Tibial artery (tissue), 4 donors: ENCODE data around the gene CLEC17A.

ENCODE experiments used
- DNase-seq, 2 donors: peaks; one replicate each; pipeline ENCODE4 v3.0.0-alpha.2; 2019
- H3K27ac ChIP-seq, 2 donors: fragments of 200-600 bp; sonication (generic) in 1 of 2; 1 replicate in 1 of 2; 2 replicates in 1 of 2; pipeline ENCODE4 v1.5.1; 2018 to 2019; ENCODE audit warnings: mild to moderate bottlenecking in 1 of 2
- H3K27me3 ChIP-seq, 2 donors: fragments of 200-600 bp; sonication (generic) in 1 of 2; one replicate each; pipeline versions ENCODE4 v1.5.1 to v1.6.0; 2016 to 2019
- H3K36me3 ChIP-seq, 3 donors: fragments of 200-600 bp; sonication (generic) in 2 of 3; one replicate each; pipeline ENCODE4 v1.5.1; 2016 to 2019; ENCODE audit warnings: mild to moderate bottlenecking in 2 of 3
- H3K4me1 ChIP-seq, 4 donors: fragments of 200-600 bp; sonication (generic) in 2 of 4; 1 replicate in 3 of 4; 2 replicates in 1 of 4; pipeline ENCODE4 v1.5.1; 2016 to 2019
- H3K4me3 ChIP-seq, 2 donors: fragments of 200-600 bp; sonication (generic) in 1 of 2; 1 replicate in 1 of 2; 2 replicates in 1 of 2; pipeline ENCODE4 v1.5.1; 2018 to 2019; ENCODE audit warnings: mild to moderate bottlenecking in 2 of 2
- H3K9me3 ChIP-seq, 3 donors: fragments of 200-600 bp; sonication (generic) in 1 of 3; one replicate each; pipeline ENCODE4 v1.5.1; 2016 to 2019
- intact Hi-C: fragments of 100-400 bp; cut with DNase I; formaldehyde crosslinking; loops from one replicate; pipeline ENCODE4 v1.15.0; 2023; ENCODE audit warnings: low total_unique reads
- TF ChIP-seq, protein P1 (sequence below), 2 experiments: fragments of 200-600 bp in 1 of 2; fragments of 450-650 bp in 1 of 2; IDR thresholded peaks; one replicate each; pipeline ENCODE4 v1.5.1; 2017 to 2019; ENCODE audit warnings: antibody characterized with exemption in 2 of 2, mild to moderate bottlenecking in 1 of 2, moderate library complexity in 1 of 2

Gene CLEC17A

GRCh38 chr19:14558370-14559066, 24.4 kb upstream of the CLEC17A start:
- no peak overlapping the region for H3K27ac ChIP-seq
- no peaks in the 10 kb centered on the region for H3K36me3 ChIP-seq
- no peak for DNase-seq
- H3K4me1 ChIP-seq: peaks cover 0 to 65% (median 33%) of the 10 kb centered on the region in 4 donors
- intact Hi-C loops: no loop called here
- TF ChIP-seq, protein P1, sequence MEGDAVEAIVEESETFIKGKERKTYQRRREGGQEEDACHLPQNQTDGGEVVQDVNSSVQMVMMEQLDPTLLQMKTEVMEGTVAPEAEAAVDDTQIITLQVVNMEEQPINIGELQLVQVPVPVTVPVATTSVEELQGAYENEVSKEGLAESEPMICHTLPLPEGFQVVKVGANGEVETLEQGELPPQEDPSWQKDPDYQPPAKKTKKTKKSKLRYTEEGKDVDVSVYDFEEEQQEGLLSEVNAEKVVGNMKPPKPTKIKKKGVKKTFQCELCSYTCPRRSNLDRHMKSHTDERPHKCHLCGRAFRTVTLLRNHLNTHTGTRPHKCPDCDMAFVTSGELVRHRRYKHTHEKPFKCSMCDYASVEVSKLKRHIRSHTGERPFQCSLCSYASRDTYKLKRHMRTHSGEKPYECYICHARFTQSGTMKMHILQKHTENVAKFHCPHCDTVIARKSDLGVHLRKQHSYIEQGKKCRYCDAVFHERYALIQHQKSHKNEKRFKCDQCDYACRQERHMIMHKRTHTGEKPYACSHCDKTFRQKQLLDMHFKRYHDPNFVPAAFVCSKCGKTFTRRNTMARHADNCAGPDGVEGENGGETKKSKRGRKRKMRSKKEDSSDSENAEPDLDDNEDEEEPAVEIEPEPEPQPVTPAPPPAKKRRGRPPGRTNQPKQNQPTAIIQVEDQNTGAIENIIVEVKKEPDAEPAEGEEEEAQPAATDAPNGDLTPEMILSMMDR (IDR thresholded peaks at IDR 0.05): no peak
- no peaks in the 10 kb centered on the region for H3K9me3 ChIP-seq
- H3K27me3 ChIP-seq: no peaks in the 10 kb centered on the region
- H3K4me3 ChIP-seq: no peak overlapping the region

- peak overlapping the region; percentile 82 to 88 for H3K27ac ChIP-seq
- TF ChIP-seq, protein P1 (IDR thresholded peaks at IDR 0.05): no peak
- no peaks in the 10 kb centered on the region for H3K9me3 ChIP-seq
- no peaks in the 10 kb centered on the region for H3K27me3 ChIP-seq
- DNase-seq: no peak
- peaks cover 0 to 57% (median 33%) of the 10 kb centered on the region in 4 donors for H3K4me1 ChIP-seq
- peaks cover 0 to 9% (median 7%) of the 10 kb centered on the region in 3 donors for H3K36me3 ChIP-seq
- no peak overlapping the region for H3K4me3 ChIP-seq
- intact Hi-C loops: no loop called here
Measured at GRCh38 chr19:14559916-14560775, 22.7 kb upstream of the CLEC17A start.

- Histone ChIP-seq H3K36me3 (peaks cover 0 to 15% (median 13%) of the 10 kb centered on the region in 3 donors), H3K27me3 (no peaks in the 10 kb centered on the region), H3K4me1 (peaks cover 0 to 56% (median 33%) of the 10 kb centered on the region in 4 donors), H3K27ac (peak overlapping the region; percentile 82 to 88), H3K9me3 (no peaks in the 10 kb centered on the region), H3K4me3 (no peak overlapping the region)
- TF ChIP-seq, protein P1 (IDR thresholded peaks at IDR 0.05): no peak
- DNase-seq: no peak
- intact Hi-C loops: no loop called here
Measured at GRCh38 chr19:14560776-14561108, 22.1 kb upstream of the CLEC17A start.

GRCh38 chr19:14561249-14561648, 21.6 kb upstream of the CLEC17A start:
- no peak for DNase-seq
- H3K9me3 ChIP-seq: no peaks in the 10 kb centered on the region
- TF ChIP-seq, protein P1 (IDR thresholded peaks at IDR 0.05): no peak
- H3K27me3 ChIP-seq: no peaks in the 10 kb centered on the region
- H3K27ac ChIP-seq: peak overlapping the region; percentile 82 to 88
- intact Hi-C loops: no loop called here
- peaks cover 0 to 51% (median 33%) of the 10 kb centered on the region in 4 donors for H3K4me1 ChIP-seq
- peaks cover 0 to 20% (median 18%) of the 10 kb centered on the region in 3 donors for H3K36me3 ChIP-seq
- H3K4me3 ChIP-seq: no peak overlapping the region

DNA sequence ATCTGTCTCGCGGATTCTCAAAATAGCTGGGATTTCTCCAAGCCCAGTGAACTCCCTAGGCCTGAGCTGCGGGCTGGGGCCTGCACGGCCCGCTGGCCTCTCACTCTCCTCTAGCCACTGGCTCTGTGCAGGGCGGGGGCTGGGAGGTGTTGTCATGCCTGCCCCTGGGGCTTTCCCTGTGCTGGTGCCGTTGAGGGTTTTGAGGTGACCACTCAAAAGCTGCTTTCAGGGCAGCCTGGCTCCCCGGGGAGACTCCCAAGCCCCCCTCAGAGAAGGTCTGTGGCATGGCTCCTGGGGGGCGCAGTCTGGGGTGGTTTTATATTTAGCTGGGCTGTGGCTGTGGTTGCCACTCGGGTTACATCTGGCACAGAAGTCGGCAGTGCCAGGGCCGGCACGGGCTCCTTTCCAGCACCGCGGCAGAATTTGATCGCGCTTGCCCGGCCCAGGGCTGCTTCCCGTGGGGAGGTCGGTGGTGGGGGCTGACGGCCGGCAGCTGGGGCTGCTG, 21.0 kb upstream of the CLEC17A start:
- DNase-seq: peak; percentile 41 to 86
- no peaks in the 10 kb centered on the region for H3K9me3 ChIP-seq
- peaks cover 0 to 25% (median 25%) of the 10 kb centered on the region in 3 donors for H3K36me3 ChIP-seq
- H3K4me1 ChIP-seq: peaks cover 0 to 45% (median 30%) of the 10 kb centered on the region in 4 donors
- TF ChIP-seq, protein P1 (IDR thresholded peaks at IDR 0.05): no peak
- peak overlapping the region; percentile 82 to 88 for H3K27ac ChIP-seq
- H3K4me3 ChIP-seq: peak overlapping the region; percentile 29 to 39
- no peaks in the 10 kb centered on the region for H3K27me3 ChIP-seq
- intact Hi-C loops: no loop called here
